ENCODE results near the gene GPR135. TPM values are rescaled to one million over a fixed set of nuclear protein-coding genes. Genes with fewer than 3 reads are reported as not detected.
A peak's percentile ranks its signal among the peaks of the same experiment; 100 is the strongest.

GPR135 gene
- total RNA-seq, 1 donor from 2014 or later = 3.5 TPM

- TF ChIP-seq CTCF (IDR thresholded peaks at IDR 0.05) = no peak
- H3K9me3 Mint-ChIP-seq (ENCODE audit: unreplicated experiment) = no peaks in the 10 kb centered on the region
- H3K27me3 Mint-ChIP-seq (ENCODE audit: unreplicated experiment) = peaks cover 21% of the 10 kb centered on the region
- no peak overlapping the region for H3K4me3 Mint-ChIP-seq (ENCODE audit: unreplicated experiment)
- no peak for DNase-seq (ENCODE audit: extremely low spot score, unreplicated experiment)
- H3K27ac Mint-ChIP-seq (ENCODE audit: unreplicated experiment) = no peak overlapping the region
- H3K4me1 Mint-ChIP-seq (ENCODE audit: unreplicated experiment) = no peaks in the 10 kb centered on the region
- peaks cover 8% of the 10 kb centered on the region for H3K36me3 Mint-ChIP-seq (ENCODE audit: unreplicated experiment)
Measured at GRCh38 chr14:59507752-59508103, 42.5 kb upstream of the GPR135 start.

GRCh38 chr14:59507063-59507751 lies 42.0 kb upstream of the GPR135 start:
- DNase-seq (ENCODE audit: extremely low spot score, unreplicated experiment) = no peak
- H3K4me1 Mint-ChIP-seq (ENCODE audit: unreplicated experiment) = no peaks in the 10 kb centered on the region

GRCh38 chr14:59503256-59503655 lies 38.1 kb upstream of the GPR135 start:
- Mint-ChIP-seq H3K36me3 (ENCODE audit: unreplicated experiment) (peaks cover 21% of the 10 kb centered on the region), H3K27ac (ENCODE audit: unreplicated experiment) (no peak overlapping the region), H3K4me1 (ENCODE audit: unreplicated experiment) (no peaks in the 10 kb centered on the region), H3K27me3 (ENCODE audit: unreplicated experiment) (no peaks in the 10 kb centered on the region), H3K4me3 (ENCODE audit: unreplicated experiment) (no peak overlapping the region), H3K9me3 (ENCODE audit: unreplicated experiment) (no peaks in the 10 kb centered on the region)
- no peak for TF ChIP-seq CTCF (IDR thresholded peaks at IDR 0.05)
- no peak for DNase-seq (ENCODE audit: extremely low spot score, unreplicated experiment)

More at GRCh38 chr14:59507063-59507751, 42.0 kb upstream of the GPR135 start:
- peaks cover 21% of the 10 kb centered on the region for H3K27me3 Mint-ChIP-seq (ENCODE audit: unreplicated experiment)
- H3K4me3 Mint-ChIP-seq (ENCODE audit: unreplicated experiment) = no peak overlapping the region
- H3K36me3 Mint-ChIP-seq (ENCODE audit: unreplicated experiment) = peaks cover 11% of the 10 kb centered on the region
- TF ChIP-seq CTCF (IDR thresholded peaks at IDR 0.05) = peak; percentile 67
- H3K27ac Mint-ChIP-seq (ENCODE audit: unreplicated experiment) = no peak overlapping the region
- H3K9me3 Mint-ChIP-seq (ENCODE audit: unreplicated experiment) = no peaks in the 10 kb centered on the region

GRCh38 chr14:59500732-59501131 lies 35.6 kb upstream of the GPR135 start:
- H3K9me3 Mint-ChIP-seq (ENCODE audit: unreplicated experiment) = no peaks in the 10 kb centered on the region
- no peak overlapping the region for H3K27ac Mint-ChIP-seq (ENCODE audit: unreplicated experiment)
- no peak for DNase-seq (ENCODE audit: extremely low spot score, unreplicated experiment)
- no peaks in the 10 kb centered on the region for H3K27me3 Mint-ChIP-seq (ENCODE audit: unreplicated experiment)
- H3K4me1 Mint-ChIP-seq (ENCODE audit: unreplicated experiment) = no peaks in the 10 kb centered on the region
- no peak overlapping the region for H3K4me3 Mint-ChIP-seq (ENCODE audit: unreplicated experiment)
- no peak for TF ChIP-seq CTCF (IDR thresholded peaks at IDR 0.05)
- H3K36me3 Mint-ChIP-seq (ENCODE audit: unreplicated experiment) = peaks cover 24% of the 10 kb centered on the region

GRCh38 chr14:59492384-59492783 lies 27.2 kb upstream of the GPR135 start:
- Mint-ChIP-seq H3K9me3 (ENCODE audit: unreplicated experiment) (no peaks in the 10 kb centered on the region), H3K36me3 (ENCODE audit: unreplicated experiment) (peaks cover 62% of the 10 kb centered on the region), H3K27ac (ENCODE audit: unreplicated experiment) (no peak overlapping the region), H3K27me3 (ENCODE audit: unreplicated experiment) (no peaks in the 10 kb centered on the region), H3K4me1 (ENCODE audit: unreplicated experiment) (peaks cover 6% of the 10 kb centered on the region), H3K4me3 (ENCODE audit: unreplicated experiment) (no peak overlapping the region)
- no peak for TF ChIP-seq CTCF (IDR thresholded peaks at IDR 0.05)
- no peak for DNase-seq (ENCODE audit: extremely low spot score, unreplicated experiment)
